HepG2 (cell line): ENCODE measurements around the gene EFNA2. TPM values are rescaled to one million over a fixed set of nuclear protein-coding genes. Genes with fewer than 3 reads are reported as not detected.

Source experiments
- CCDC6 ChIP-seq: sonication (generic); formaldehyde crosslinking; IDR thresholded peaks from 2 replicates; pipeline ENCODE4 v1.8.1; 2022; ENCODE audit warnings: mild to moderate bottlenecking, missing genetic modification reagents, moderate library complexity
- NONO ChIP-seq, 2 experiments: fragments of 450-650 bp in 1 of 2; sonication (generic) in 1 of 2; formaldehyde crosslinking in 1 of 2; IDR thresholded peaks in 1 of 2; conservative IDR thresholded peaks in 1 of 2; 2 replicates each; pipeline versions ENCODE4 v1.6.1 to v1.8.0; 2017 to 2022; ENCODE audit warnings: mild to moderate bottlenecking in 1 of 2, missing genetic modification reagents in 1 of 2, moderate library complexity in 1 of 2
- NR2F2 ChIP-seq: IDR thresholded peaks from 2 replicates; pipeline ENCODE4 v1.6.1; 2012; ENCODE audit warnings: low read depth, inconsistent platforms, borderline replicate concordance
- NR2F6 ChIP-seq, 2 experiments: IDR thresholded peaks; 2 replicates each; pipeline ENCODE4 v1.6.1; 2016; ENCODE audit warnings: antibody characterized with exemption in 1 of 2, mild to moderate bottlenecking in 1 of 2
- ONECUT2 ChIP-seq: sonication (generic); formaldehyde crosslinking; IDR thresholded peaks from 2 replicates; pipeline ENCODE4 v1.4.0; 2020; ENCODE audit warnings: missing genetic modification reagents
- PATZ1 ChIP-seq: sonication (generic); formaldehyde crosslinking; IDR thresholded peaks from 2 replicates; pipeline ENCODE4 v1.4.0; 2020; ENCODE audit warnings: missing genetic modification reagents
- PAX8 ChIP-seq: sonication (generic); formaldehyde crosslinking; IDR thresholded peaks from 2 replicates; pipeline ENCODE4 v1.8.0; 2022; ENCODE audit warnings: mild to moderate bottlenecking, missing genetic modification reagents, borderline replicate concordance
- RFXAP ChIP-seq: sonication (generic); formaldehyde crosslinking; IDR thresholded peaks from 2 replicates; pipeline ENCODE4 v1.4.0; 2020; ENCODE audit warnings: missing genetic modification reagents, borderline replicate concordance
- SOX6 ChIP-seq, 2 experiments: fragments of 450-650 bp in 1 of 2; sonication (generic) in 1 of 2; formaldehyde crosslinking in 1 of 2; IDR thresholded peaks; 2 replicates each; pipeline versions ENCODE4 v1.4.0 to v1.6.1; 2017 to 2020; ENCODE audit warnings: antibody characterized with exemption in 1 of 2, mild to moderate bottlenecking in 1 of 2, missing genetic modification reagents in 1 of 2
- STAG1 ChIP-seq: sonication (generic); formaldehyde crosslinking; IDR thresholded peaks from 2 replicates; pipeline ENCODE4 v1.4.0; 2020; ENCODE audit warnings: missing genetic modification reagents
- TEAD3 ChIP-seq: optimal IDR thresholded peaks from 2 replicates; pipeline ENCODE3; 2016; ENCODE audit warnings: borderline replicate concordance
- ZFY ChIP-seq: sonication (generic); formaldehyde crosslinking; IDR thresholded peaks from 2 replicates; pipeline ENCODE4 v1.4.0; 2020; ENCODE audit warnings: missing genetic modification reagents
- ZNF331 ChIP-seq: sonication (generic); formaldehyde crosslinking; IDR thresholded peaks from 2 replicates; pipeline ENCODE4 v1.4.0; 2020; ENCODE audit warnings: missing genetic modification reagents
- ZNF646 ChIP-seq: sonication (generic); formaldehyde crosslinking; IDR thresholded peaks from 2 replicates; pipeline ENCODE4 v1.9.0; 2021; ENCODE audit warnings: mild to moderate bottlenecking, missing genetic modification reagents
- polyA plus RNA-seq, 8 experiments: library from polyadenylated mRNA; depleted of rRNA in 3 of 8; stranded (reverse) in 7 of 8; unstranded in 1 of 8; fragments of >200 nt; fragmentation: Illumina TruSeq in 4 of 8; extraction: Trizol in 4 of 8; gene quantifications; 2 replicates each; pipeline versions ENCODE4 v1.2.1 to v1.2.3, GENCODE V29; 2011 to 2016; ENCODE audit warnings: low read depth in 4 of 8, missing spikeins in 1 of 8, mixed read lengths in 1 of 8; ENCODE audit not compliant: insufficient read depth in 1 of 8
- total RNA-seq, 5 experiments: library from RNA; depleted of rRNA; stranded (reverse); fragments of >200 nt; fragmentation: Illumina TruSeq; extraction: Trizol; gene quantifications; 2 replicates each; pipeline ENCODE4 v1.2.3, GENCODE V29; 2016; ENCODE audit warnings: low read depth in 1 of 5
- TF ChIP-seq, protein P1 (sequence below): sonication (generic); formaldehyde crosslinking; IDR thresholded peaks from 2 replicates; pipeline ENCODE4 v1.5.1; 2020; ENCODE audit warnings: missing genetic modification reagents, mild to moderate bottlenecking, borderline replicate concordance
- TF ChIP-seq, protein P2 (sequence below): sonication (generic); formaldehyde crosslinking; IDR thresholded peaks from 2 replicates; pipeline ENCODE4 v1.5.1; 2020; ENCODE audit warnings: missing genetic modification reagents, mild to moderate bottlenecking, borderline replicate concordance

EFNA2 gene
- total and polyA plus RNA-seq, 2 of the 13 experiments (the other 11 are each of a cell fraction or from before 2014, with no cell fraction given), result 6.0 to 9.9 TPM

DNA sequence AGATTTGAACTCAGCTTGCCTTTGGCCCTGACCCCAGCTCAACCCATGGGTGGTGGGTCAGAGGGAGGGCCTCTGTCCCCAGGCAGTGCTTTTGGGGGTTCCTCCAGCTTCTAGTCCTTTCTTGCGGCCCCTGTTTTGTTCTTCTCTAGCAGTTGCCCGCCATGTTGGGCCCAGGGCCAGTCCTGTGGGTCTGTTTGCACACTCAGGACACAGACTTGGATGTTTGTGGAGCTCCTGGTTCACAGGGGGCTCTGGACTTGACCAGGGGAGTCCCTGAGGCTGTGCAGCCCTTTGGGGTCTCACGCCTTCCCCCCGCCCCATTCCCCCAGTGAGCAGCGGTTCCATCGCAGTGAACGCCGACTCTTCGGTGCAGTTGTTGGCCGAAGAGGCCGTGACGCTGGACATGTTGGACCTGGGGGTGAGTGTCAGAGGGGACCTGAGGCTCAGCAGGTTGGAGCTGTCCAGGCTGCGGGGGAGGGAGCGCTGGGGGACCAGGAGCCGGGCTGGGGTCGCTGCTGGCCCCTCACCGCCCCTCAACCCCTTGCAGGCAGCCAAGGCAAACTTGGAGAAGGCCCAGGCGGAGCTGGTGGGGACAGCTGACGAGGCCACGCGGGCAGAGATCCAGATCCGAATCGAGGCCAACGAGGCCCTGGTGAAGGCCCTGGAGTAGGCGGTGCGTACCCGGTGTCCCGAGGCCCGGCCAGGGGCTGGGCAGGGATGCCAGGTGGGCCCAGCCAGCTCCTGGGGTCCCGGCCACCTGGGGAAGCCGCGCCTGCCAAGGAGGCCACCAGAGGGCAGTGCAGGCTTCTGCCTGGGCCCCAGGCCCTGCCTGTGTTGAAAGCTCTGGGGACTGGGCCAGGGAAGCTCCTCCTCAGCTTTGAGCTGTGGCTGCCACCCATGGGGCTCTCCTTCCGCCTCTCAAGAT, 41.6 kb upstream of the EFNA2 start (continued):
- TF ChIP-seq, protein P1, sequence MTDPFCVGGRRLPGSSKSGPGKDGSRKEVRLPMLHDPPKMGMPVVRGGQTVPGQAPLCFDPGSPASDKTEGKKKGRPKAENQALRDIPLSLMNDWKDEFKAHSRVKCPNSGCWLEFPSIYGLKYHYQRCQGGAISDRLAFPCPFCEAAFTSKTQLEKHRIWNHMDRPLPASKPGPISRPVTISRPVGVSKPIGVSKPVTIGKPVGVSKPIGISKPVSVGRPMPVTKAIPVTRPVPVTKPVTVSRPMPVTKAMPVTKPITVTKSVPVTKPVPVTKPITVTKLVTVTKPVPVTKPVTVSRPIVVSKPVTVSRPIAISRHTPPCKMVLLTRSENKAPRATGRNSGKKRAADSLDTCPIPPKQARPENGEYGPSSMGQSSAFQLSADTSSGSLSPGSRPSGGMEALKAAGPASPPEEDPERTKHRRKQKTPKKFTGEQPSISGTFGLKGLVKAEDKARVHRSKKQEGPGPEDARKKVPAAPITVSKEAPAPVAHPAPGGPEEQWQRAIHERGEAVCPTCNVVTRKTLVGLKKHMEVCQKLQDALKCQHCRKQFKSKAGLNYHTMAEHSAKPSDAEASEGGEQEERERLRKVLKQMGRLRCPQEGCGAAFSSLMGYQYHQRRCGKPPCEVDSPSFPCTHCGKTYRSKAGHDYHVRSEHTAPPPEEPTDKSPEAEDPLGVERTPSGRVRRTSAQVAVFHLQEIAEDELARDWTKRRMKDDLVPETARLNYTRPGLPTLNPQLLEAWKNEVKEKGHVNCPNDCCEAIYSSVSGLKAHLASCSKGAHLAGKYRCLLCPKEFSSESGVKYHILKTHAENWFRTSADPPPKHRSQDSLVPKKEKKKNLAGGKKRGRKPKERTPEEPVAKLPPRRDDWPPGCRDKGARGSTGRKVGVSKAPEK (CRISPR knock-in tag), result no peak
- TF ChIP-seq TEAD3, result no peak
- TF ChIP-seq ZFY, result peak; percentile 75
- TF ChIP-seq NR2F2, result no peak
- TF ChIP-seq ONECUT2 (CRISPR knock-in tag), result no peak
- no peak for TF ChIP-seq PATZ1 (CRISPR knock-in tag)
- TF ChIP-seq ZNF331, result no peak
- TF ChIP-seq, protein P2, sequence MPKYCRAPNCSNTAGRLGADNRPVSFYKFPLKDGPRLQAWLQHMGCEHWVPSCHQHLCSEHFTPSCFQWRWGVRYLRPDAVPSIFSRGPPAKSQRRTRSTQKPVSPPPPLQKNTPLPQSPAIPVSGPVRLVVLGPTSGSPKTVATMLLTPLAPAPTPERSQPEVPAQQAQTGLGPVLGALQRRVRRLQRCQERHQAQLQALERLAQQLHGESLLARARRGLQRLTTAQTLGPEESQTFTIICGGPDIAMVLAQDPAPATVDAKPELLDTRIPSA, result peak; percentile 6; the same call in 1 of the 2 replicates
- TF ChIP-seq SOX6 (IDR thresholded peaks at IDR 0.05), result no peak
- TF ChIP-seq SOX6 (CRISPR knock-in tag; IDR thresholded peaks at IDR 0.05), result no peak
- TF ChIP-seq ZNF646 (CRISPR knock-in tag), result no peak
- TF ChIP-seq STAG1 (CRISPR knock-in tag), result peak; percentile 92
- TF ChIP-seq NR2F6 (IDR thresholded peaks at IDR 0.05), result no peak
- TF ChIP-seq NR2F6 (CRISPR knock-in tag; IDR thresholded peaks at IDR 0.05), result no peak
- TF ChIP-seq NONO (IDR thresholded peaks at IDR 0.05), result no peak
- TF ChIP-seq NONO (CRISPR knock-in tag; conservative IDR thresholded peaks at IDR 0.05), result no peak
- no peak for TF ChIP-seq RFXAP
- peak; percentile 91; the same call in 1 of the 2 replicates for TF ChIP-seq PAX8 (CRISPR knock-in tag)
- TF ChIP-seq CCDC6, result no peak
